ENCODE results near the gene LCE3B. TPM values are rescaled to one million over a fixed set of nuclear protein-coding genes. Genes with fewer than 3 reads are reported as not detected.

LCE3B gene
- not detected in 2 replicates for total RNA-seq

GRCh38 chr1:152613511-152613910, at the start of gene LCE3B:
Gene LCE3B (plus strand): TSS chr1:152613811. CDS start chr1:152613811, 0 bp downstream.

GRCh38 chr1:152566681-152567080, 46.9 kb upstream of the LCE3B start, which contains the start of gene LCE3E:
Gene LCE3E (minus strand): TSS chr1:152566780. CDS start chr1:152566208, 572 bp downstream.

GRCh38 chr1:152580433-152580832, 33.2 kb upstream of the LCE3B start, which contains the start of gene LCE3D:
Gene LCE3D (minus strand): TSS chr1:152580516. CDS start chr1:152579936, 580 bp downstream.

DNA sequence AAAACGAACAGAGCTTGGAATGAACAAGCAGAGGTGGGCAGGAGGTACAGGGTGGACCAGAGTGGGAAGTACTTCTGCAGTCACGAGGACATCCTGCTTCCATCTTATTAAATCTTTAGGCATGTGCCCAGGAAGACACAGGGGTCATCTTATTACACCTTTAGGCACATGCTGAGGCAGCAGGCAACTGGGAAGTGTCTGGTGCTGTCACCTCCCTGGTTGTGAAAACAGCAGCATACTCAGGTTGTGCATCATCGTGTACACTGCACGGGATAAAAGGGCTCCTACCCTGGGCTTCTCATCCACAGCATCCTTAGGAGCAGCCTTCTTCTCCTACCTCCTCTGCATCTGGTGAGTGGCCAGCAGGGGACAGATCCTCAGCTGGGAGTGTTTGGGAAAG, 13.7 kb upstream of the LCE3B start, which contains the start of gene LCE3C:
LCE3C (plus strand) TSS at position 301 of the 400 bp plus-strand sequence. CDS start 498 bp downstream, outside the sequence.

DNA sequence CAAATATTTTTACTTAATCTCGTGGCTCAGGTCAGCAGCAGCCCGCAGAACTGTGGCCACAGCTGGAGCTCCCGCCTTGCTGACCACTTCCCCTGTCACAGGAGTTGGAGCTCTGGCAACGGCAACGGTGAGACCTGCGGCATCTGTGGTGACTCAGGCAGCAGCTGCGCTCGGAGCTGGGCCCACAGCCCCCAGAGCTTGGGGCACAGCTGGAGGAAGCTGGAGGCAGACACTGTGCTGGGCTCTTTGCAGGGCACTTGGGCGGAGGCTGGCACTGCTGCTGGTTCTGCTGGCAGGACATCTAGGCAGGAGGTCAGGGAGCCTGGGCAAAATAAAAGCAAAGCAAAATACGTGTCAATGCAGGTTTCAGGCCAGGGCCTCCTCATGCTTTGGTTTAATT, 9.2 kb downstream of the LCE3B start, which contains the start of gene LCE3A:
LCE3A (minus strand) TSS at position 301 of the 400 bp plus-strand sequence; CDS start at position 301, 0 bp downstream.

DNA sequence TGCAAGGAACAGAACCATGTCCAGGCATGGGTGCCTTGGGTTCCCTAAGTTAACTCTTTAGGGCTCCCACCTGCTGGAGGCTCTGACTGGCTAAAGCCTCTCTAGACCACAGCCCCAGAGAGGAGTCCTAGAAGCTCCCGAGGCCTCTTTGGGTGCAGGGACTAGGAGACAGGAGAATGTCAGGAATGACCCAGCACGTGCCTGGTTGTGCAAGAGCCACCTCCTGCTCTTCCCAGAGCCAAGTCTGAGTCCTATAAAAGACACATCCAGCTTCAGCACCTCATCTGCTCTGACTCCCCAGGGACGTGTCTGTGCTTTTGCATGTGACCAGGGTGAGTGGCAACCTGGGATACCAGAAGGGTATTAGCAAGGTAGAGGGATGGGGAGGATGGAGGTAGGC, 49.5 kb downstream of the LCE3B start, which contains the start of gene LCE2D:
LCE2D (plus strand) TSS at position 283 of the 400 bp plus-strand sequence. CDS start 726 bp downstream, outside the sequence.

Other genes with a start within 250 kb of the LCE3B start
- not detected in 2 replicates for gene CRNN, start 199.5 kb upstream of the LCE3B start, total RNA-seq
- gene LCE5A, start 103.0 kb upstream of the LCE3B start, total RNA-seq: not detected in 2 replicates
- gene CRCT1, start 99.3 kb upstream of the LCE3B start, total RNA-seq: not detected in 2 replicates
- not detected in 2 replicates for gene LCE3E, start 47.0 kb upstream of the LCE3B start, total RNA-seq
- not detected in 2 replicates for gene LCE3D, start 33.3 kb upstream of the LCE3B start, total RNA-seq
- not detected in 2 replicates for gene LCE3C, start 13.6 kb upstream of the LCE3B start, total RNA-seq
- gene LCE3A, start 9.3 kb downstream of the LCE3B start, total RNA-seq: not detected in 2 replicates
- not detected in 2 replicates for gene LCE2D, start 49.6 kb downstream of the LCE3B start, total RNA-seq
- not detected in 2 replicates for gene LCE2C, start 61.5 kb downstream of the LCE3B start, total RNA-seq
- gene LCE2B, start 72.3 kb downstream of the LCE3B start, total RNA-seq: not detected in 2 replicates
- 0.25 and 2.2 TPM in 2 replicates for gene LCE2A, start 84.5 kb downstream of the LCE3B start, total RNA-seq
- gene LCE4A, start 94.3 kb downstream of the LCE3B start, total RNA-seq: not detected in 2 replicates
- not detected in 2 replicates for gene KPRP, start 144.2 kb downstream of the LCE3B start, total RNA-seq
- gene LCE1F, start 161.3 kb downstream of the LCE3B start, total RNA-seq: 0.62 TPM in 1 of 2 replicates, not detected in the other
- gene LCE1E, start 172.4 kb downstream of the LCE3B start, total RNA-seq: not detected in 2 replicates
- gene LCE1D, start 182.9 kb downstream of the LCE3B start, total RNA-seq: not detected in 2 replicates
- not detected in 2 replicates for gene LCE1C, start 192.8 kb downstream of the LCE3B start, total RNA-seq
- gene LCE1B, start 198.2 kb downstream of the LCE3B start, total RNA-seq: not detected in 2 replicates
- not detected in 2 replicates for gene LCE1A, start 213.7 kb downstream of the LCE3B start, total RNA-seq
- gene LCE6A, start 229.0 kb downstream of the LCE3B start, total RNA-seq: not detected in 2 replicates
- gene LCE7A, start 246.2 kb downstream of the LCE3B start, total RNA-seq: not detected in 2 replicates

Data from uterine smooth muscle cell (primary cell).